Hematopoietic multipotent progenitor cell treated with erythropoietin and hydrocortisone succinate and interleukin-3 and kit ligand, for 8 days (in vitro differentiated cells): ENCODE results near the gene SLC34A3.
"Not testable (repeated sequence)": the region's sequence is repeated elsewhere in the genome, so short reads cannot be mapped to it uniquely, and the experiment has no call there.

ENCODE experiments used
- DNase-seq: peaks from one replicate; pipeline ENCODE4 v3.0.0-alpha.2; 2015

SLC34A3 gene

GRCh38 chr9:137231372-137232039 is 805 bp downstream of the SLC34A3 start:
- no peak for DNase-seq

GRCh38 chr9:137232101-137232500 is 1.4 kb downstream of the SLC34A3 start:
- no peak for DNase-seq

DNA sequence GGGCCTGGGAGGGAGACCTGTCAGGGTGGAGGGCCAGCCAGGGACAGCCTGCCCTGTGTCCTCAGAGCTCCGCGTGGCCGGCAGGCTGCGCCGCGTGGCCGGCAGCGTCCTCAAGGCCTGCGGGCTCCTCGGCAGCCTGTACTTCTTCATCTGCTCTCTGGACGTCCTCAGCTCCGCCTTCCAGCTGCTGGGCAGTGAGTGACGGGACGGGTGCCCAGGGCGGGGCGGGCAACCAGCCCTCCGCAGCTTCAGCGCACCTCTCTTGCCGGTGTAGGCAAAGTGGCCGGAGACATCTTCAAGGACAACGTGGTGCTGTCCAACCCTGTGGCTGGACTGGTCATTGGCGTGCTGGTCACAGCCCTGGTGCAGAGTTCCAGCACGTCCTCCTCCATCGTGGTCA is 1.8 kb downstream of the SLC34A3 start:
- no peak for DNase-seq

DNA sequence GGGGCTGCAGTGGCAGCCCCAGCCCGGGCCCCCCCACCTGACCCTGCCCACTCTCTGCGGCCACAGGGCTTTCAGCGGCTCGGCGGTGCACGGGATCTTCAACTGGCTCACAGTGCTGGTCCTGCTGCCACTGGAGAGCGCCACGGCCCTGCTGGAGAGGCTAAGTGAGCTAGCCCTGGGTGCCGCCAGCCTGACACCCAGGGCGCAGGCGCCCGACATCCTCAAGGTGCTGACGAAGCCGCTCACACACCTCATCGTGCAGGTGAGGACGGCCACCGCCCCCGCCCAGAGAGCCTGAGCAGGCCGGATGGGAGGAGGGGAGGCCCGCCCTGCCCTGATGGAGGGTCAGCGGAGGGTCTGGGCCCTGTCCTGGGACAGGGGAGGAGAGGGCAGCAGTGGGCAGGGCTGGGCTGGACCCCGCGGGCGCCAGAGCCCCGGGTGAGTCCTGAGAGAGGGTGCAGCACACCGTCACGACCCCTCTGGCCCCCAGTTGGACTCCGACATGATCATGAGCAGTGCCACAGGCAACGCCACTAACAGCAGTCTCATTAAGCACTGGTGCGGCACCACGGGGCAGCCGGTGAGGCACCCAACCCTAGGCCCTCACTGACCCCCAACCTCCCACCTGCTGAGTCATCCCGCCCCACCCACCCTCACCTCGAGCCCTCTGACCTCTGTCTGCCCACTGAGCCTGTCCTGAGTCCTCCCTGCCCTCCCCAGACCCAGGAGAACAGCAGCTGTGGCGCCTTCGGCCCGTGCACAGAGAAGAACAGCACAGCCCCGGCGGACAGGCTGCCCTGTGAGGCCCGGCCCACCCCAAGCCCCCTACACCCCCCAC is 2.7 kb downstream of the SLC34A3 start:
- DNase-seq, result no peak

DNA sequence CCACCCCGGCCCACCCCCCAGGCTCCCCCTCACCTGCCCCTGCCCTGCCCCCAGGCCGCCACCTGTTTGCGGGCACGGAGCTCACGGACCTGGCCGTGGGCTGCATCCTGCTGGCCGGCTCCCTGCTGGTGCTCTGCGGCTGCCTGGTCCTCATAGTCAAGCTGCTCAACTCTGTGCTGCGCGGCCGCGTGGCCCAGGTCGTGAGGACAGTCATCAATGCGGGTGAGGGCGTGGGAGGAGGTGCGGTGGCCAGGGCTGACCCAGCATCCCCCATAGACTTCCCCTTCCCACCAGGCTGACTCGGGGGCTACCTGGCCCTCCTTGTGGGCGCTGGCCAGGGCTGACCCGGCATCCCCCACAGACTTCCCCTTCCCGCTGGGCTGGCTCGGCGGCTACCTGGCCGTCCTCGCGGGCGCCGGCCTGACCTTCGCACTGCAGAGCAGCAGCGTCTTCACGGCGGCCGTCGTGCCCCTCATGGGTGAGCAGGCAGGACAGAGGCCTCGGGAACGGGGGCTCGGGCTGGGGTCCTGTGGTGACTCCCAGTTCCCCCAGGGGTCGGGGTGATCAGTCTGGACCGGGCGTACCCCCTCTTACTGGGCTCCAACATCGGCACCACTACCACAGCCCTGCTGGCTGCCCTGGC is 3.5 kb downstream of the SLC34A3 start:
- DNase-seq, result no peak

DNA sequence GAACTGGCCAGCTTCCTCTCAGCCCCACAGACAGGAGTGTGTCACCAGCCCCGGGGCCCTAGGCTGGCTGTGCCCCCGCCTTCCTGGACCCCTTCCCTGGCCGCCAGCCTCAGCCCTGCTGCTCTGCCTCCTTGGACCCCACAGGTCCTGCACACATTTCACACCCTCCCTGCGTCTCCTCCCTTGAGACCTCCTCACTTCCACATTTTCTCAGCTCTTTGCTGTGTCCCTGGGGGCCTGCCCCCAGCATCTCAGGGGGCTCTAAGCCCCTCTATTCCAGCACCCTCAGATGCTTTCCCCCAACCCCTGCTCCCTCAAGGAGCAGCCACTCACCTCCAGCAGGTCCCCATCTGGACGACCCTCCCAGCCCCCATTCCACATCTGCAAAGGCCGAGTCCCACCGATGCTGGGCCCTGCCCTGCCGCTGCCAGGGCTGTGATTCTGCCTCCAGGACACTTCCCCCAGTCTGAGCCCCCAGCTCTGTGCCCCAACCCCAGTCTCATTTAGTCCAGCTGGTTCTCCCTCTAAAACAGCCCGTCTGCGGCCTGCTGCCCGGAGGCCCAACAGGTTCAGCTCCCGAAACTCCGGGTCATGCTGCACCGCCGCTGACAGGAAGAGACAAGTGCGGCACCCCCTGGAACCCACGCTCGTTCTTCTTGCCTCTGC is 4.2 kb downstream of the SLC34A3 start:
- no peak for DNase-seq

- no peak for DNase-seq
Observed at GRCh38 chr9:137235424-137236237, 4.9 kb downstream of the SLC34A3 start.

GRCh38 chr9:137236238-137236935 is 5.7 kb downstream of the SLC34A3 start:
- peak; percentile 86 for DNase-seq

DNA sequence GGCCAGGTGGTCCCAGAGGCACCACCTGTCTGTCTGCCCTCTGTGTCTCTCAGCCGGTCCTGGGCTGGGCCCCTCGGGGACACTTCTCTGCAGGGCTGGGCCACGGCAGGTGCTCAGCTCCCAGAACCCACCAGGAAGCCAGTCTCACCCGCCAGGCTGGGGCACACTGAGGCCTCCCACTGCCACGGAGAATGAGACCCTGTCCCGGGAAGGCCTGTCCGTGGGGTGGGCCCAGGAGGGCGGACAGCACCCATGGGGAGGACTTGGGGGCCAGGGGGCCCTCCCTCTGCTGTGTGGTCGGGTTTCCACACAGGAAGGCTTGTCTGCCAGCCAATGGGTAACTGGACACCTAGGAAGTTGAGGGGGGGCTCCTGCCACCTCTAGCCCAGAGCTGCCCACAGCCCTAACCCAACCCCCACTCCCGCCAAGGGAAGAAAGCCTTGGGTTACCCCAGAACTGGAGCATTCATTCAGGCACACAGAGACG is 6.3 kb downstream of the SLC34A3 start:
- DNase-seq, result no peak

DNA sequence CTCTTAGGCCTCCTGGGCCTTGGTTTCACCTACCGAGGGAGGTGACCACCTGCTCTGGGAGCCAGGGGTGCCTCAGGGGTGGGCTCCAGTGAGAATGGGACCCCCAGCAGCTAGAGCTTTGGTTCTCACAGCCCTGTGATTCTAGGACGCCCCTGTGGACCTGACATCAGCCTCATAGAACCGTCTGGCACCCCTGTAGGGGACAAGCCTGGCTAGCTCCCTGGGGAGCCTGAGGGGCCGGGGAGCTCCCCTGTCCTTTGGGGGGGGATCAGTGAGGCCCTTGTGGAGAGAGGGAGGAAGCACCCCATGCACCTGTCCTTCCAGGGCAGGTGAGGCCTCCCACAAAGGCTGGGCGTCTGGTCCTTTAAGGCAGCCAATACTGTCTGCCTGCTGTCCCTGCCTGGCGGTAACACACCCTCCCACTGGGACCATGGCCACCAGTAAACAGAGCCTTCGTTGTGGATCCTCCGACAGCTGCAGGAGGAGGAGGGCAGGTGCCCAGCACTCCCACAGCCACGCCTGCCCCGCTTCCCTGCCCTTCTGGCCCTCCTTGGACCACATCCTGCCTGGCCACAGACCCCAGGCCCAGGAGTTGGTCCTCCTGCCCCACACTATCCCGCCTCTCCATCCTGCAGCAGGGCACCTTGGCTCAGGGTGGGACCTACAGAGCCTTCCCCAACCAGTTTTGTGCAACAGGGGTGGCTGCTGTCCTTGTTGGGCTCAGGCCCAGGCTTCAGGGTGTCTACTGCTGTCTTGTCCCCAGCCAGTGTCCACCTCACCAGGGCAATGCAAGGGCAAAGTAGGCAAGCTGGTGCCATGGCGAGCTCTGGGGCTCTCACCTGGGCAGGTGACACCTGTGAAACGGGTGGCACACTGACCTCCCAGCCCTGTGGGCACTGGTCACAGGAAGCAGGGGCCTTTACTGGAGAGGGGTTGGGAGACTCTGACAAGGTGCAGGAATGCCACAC is 7.3 kb downstream of the SLC34A3 start:
- no peak for DNase-seq

DNA sequence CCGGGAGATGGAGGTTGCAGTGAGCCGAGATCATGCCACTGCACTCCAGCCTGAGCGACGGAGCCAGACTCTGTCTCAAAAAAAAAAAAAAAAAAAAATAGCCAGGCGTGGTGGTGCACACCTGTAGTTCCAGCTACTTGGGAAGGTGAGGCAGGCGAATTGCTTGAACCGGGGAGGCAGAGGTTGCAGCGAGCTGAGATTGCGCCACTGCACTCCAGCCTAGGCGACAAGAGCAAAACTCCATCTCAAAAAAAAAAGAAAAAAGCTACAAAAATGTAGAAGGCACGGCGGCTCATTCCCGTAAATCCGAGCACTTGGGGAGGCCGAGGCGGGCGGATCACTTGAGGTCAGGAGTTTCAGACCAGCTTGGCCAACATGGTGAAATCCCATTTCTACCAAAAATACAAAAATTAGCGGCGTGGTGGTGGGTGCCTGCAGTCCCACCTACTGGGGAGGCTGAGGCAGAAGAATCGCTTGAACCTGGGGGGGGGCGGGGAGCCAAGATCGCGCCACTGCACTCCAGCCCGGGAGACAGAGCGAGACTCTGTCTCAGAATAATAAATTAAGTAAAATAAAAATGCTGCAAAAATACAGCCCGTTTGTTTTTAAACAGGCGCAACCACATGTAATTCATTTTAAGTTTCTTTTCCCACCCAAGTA is 9.0 kb downstream of the SLC34A3 start:
- not testable (repeated sequence) for DNase-seq

DNA sequence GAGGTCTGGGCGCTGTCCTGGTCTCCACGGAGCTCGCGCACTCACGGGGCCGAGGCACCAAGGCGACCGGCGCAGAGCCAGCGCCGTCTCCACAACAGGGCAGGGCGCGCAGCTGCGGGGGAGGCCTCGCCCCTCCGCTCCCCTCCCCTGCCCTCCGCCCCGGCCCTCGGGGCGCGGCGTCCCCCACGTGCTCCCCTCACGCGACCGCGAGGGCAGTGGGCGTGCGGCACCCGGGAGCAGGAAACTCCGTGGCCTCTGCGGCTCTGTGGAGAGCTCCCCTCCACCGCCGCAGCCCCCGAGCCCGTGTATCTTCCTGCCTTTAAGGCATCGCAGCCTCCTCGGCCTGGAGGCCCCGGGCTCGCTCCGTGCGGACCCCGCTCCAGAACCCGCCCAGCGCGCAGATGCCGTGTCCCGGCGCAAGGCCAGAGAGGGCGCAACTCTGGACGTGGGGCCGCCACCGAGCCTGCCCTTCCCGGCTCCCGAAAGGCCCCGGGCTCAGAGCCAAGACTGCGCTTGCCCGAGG is 9.7 kb downstream of the SLC34A3 start:
- DNase-seq, result peak; percentile 84

DNA sequence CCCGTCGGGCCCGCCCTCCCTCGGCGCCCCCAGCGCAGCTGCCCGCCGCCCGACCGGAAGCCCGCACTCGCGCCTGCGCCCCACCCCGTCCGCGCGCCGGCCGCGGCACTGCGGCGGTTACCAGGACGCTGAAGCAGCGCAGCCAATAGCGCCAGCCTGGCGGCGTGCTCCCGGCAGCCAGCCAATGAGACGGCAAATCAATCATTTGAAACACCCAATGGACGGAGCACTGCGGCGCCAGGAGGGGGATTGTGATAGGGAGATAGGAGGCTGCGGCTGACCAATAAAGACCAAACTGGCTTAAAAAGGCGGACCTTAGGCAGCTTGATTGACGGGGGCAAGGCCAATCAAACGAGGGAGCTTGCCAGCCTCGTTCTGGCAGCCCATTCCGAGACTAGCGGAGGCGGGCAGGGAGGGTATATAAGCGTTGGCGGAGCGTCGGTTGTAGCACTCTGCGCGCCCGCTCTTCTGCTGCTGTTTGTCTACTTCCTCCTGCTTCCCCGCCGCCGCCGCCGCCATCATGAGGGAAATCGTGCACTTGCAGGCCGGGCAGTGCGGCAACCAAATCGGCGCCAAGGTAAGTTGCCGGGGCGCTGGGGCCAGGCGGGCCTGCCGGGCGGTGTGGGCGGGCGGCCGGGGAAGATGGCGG is 10.3 kb downstream of the SLC34A3 start, which contains the start of gene TUBB4B:
Gene TUBB4B (plus strand): TSS at position 447 of the 649 bp plus-strand sequence. CDS start 74 bp downstream, at position 521.
- peak; percentile 100 for DNase-seq

GRCh38 chr9:137241490-137242268 is 11.0 kb downstream of the SLC34A3 start:
- DNase-seq, result peak; percentile 63

GRCh38 chr9:137242269-137243203 is 11.8 kb downstream of the SLC34A3 start:
- no peak for DNase-seq

- DNase-seq, result not testable (repeated sequence)
Observed at GRCh38 chr9:137243266-137243625, 12.5 kb downstream of the SLC34A3 start.
